GM12878 (cell line): Measurements from ENCODE around the gene EPOP.

Source experiments
- EGR1 ChIP-seq, 2 experiments: IDR thresholded peaks; 1 replicate in 1 of 2; 2 replicates in 1 of 2; pipeline ENCODE4 v1.6.1; 2011 to 2012; ENCODE audit warnings: low read depth in 2 of 2, low read length in 2 of 2, borderline replicate concordance in 1 of 2, mild to moderate bottlenecking in 1 of 2, moderate library complexity in 1 of 2
- KDM1A ChIP-seq: fragments of 200-600 bp; sonication (generic); IDR thresholded peaks from 2 replicates; pipeline ENCODE4 v1.6.1; 2016; ENCODE audit warnings: borderline replicate concordance
- NR2C2 ChIP-seq: IDR thresholded peaks from 2 replicates; pipeline ENCODE4 v1.6.1; 2011; ENCODE audit warnings: borderline replicate concordance, low read depth; ENCODE audit not compliant: control insufficient read depth, insufficient read length
- PKNOX1 ChIP-seq: fragments of 450-650 bp; IDR thresholded peaks from 2 replicates; pipeline ENCODE4 v1.6.1; 2016; ENCODE audit warnings: mild to moderate bottlenecking
- POLR2A ChIP-seq: IDR thresholded peaks from 2 replicates; pipeline ENCODE4 v1.6.1; 2011; ENCODE audit warnings: low read depth, mild to moderate bottlenecking, low read length
- POLR2AphosphoS5 ChIP-seq: IDR thresholded peaks from 2 replicates; pipeline ENCODE4 v1.6.1; 2011; ENCODE audit warnings: mild to moderate bottlenecking, low read length, inconsistent platforms
- TAF1 ChIP-seq: IDR thresholded peaks from 2 replicates; pipeline ENCODE4 v1.6.1; 2011; ENCODE audit warnings: mild to moderate bottlenecking, low read depth, low read length, borderline replicate concordance
- ZSCAN29 ChIP-seq: fragments of 450-650 bp; IDR thresholded peaks from 2 replicates; pipeline ENCODE4 v1.6.1; 2017; ENCODE audit warnings: mild to moderate bottlenecking, moderate library complexity

DNA sequence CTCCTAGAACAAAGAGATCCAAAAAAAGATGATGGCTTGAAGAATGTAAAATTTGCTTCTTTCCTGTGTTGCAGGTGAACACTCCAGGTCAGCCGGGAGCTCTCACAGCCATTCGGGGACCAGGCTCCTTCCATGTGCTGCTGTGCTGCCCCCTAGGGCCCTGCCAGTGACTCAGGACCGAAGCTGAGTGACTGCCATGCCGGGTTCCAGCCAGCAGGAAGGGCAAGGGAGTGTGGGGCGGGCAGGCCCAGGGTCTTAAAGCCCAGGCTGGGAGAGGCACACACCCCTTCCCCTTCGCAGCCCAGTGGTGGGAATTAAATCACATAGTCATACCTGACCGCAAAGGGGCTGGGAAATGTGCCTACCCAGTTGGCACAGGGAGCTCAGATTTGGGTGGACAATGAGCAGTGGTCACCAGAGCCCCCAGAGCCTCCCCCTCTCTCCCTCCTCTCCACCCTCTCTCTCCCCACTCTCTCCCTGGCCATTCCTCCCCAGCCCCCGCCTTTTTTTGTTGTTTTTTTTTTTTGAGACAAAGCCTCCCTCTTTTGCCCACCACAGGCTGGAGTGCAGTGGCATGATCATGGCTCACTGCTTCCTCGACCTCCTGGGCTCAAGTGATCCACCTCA, 11.5 kb downstream of the EPOP start:
- TF ChIP-seq EGR1 (IDR thresholded peaks at IDR 0.05; ENCODE audit: borderline replicate concordance in 1 of 2, low read depth in 2 of 2, low read length in 2 of 2): no peak
- TF ChIP-seq TAF1: no peak
- TF ChIP-seq POLR2AphosphoS5: no peak
- TF ChIP-seq NR2C2: no peak
- TF ChIP-seq KDM1A: no peak
- no peak for TF ChIP-seq POLR2A
- no peak for TF ChIP-seq ZSCAN29
- peak; percentile 74 for TF ChIP-seq PKNOX1
